Muscle of back (tissue), 11 donors: ENCODE measurements around the gene MRPS18B. TPM values are rescaled to one million over a fixed set of nuclear protein-coding genes. Genes with fewer than 3 reads are reported as not detected.
A peak's percentile ranks its signal among the peaks of the same experiment; 100 is the strongest.
"Not testable (repeated sequence)": the region's sequence is repeated elsewhere in the genome, so short reads cannot be mapped to it uniquely, and the experiment has no call there.

Source experiments
- DNase-seq, 3 donors: peaks; one replicate each; pipeline versions ENCODE4 v3.0.0 to v3.0.0-alpha.2; 2013
- polyA plus RNA-seq, 10 donors: library from polyadenylated mRNA; unstranded; fragments of 120-200 nt; gene quantifications; one replicate each; pipeline ENCODE4 v1.2.1, GENCODE V29; 2013; ENCODE audit not compliant: insufficient read length in 10 of 10

MRPS18B gene
- polyA plus RNA-seq, 10 donors = 44.3 to 60.3 (median 53.2) TPM

DNA sequence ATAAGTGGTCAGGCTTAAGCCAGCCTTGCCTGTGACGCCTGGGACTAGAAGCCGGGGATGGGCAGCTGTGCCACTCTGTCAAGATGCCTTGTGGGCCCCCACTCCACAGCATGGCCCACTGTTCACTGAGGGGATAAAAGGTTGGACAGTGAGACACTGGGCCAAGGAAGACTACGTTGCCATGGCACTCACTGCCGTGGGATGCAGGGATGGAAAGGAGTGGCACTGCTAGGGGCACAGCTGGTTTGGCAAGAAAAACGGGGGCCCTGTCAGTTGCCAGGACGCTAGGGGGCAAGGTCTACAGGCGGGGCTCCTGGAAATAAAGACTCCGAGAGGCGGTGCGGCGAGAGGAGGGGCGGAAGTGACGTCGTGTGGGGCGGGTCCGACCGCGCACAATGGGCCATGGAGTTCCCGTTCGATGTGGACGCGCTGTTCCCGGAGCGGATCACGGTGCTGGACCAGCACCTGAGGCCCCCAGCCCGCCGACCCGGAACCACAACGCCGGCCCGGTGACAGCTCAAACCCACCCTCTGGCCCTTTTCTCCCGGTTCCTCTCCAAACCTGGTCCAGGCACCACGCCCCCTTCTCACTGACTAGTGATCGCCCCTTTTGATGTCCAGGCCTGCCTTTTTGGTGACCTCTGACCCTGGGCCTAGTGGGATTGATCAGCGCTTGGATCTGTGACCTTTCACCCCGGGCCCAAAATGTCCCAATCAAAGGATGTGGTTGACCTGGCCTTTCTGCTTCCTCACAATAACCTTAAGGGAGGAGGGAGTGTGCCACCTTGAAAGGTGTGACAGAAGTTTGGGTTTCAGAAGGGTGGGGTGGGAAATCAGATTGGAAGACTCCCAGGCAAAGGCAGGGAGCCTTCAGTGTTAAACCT lies 9.1 kb downstream of the MRPS18B start, which contains the start of gene ATAT1:
Gene ATAT1, plus strand, starts transcription at position 391 of the 883 bp plus-strand sequence.
- DNase-seq = peak; percentile 78 to 96 (median 91)

DNA sequence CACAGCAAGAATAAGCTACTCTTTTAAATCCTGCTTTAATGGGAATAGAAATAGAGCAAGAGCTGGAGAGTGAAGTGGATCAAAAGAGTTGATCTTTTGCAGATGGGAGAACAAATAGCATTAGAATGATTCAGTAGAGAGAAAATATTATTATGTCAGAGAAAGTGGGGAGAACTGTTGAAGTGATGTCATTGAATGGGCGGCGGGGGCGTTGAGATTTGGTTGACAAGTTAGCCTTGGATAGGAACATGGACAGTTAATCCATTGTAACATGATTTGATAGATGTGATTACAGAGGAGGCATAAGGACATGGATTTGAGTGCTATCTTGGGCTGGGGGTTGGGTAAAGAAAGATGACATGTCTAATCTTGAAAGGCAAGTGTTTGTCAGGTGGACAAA lies 18.2 kb downstream of the MRPS18B start:
- DNase-seq = no peak

DNA sequence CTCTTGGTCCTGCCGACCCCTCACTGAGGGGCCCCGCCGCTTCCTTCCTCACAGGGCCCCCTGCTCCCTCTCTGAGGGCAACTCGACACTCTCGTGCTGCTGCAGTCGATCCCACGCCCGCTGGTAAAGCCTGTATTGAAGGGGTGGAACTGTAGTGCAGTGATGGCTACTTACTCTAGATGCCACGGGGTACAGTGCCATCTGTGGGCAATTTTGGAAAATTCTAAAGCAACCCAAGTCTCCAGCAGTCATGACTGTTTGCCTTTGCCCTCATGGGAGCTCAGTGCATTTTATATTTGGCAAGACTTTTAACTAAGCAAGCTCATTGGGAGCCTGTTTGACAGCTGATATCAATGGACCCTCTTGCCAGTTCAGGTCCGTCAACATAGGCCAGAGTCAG lies 22.8 kb downstream of the MRPS18B start:
- DNase-seq = no peak

DNA sequence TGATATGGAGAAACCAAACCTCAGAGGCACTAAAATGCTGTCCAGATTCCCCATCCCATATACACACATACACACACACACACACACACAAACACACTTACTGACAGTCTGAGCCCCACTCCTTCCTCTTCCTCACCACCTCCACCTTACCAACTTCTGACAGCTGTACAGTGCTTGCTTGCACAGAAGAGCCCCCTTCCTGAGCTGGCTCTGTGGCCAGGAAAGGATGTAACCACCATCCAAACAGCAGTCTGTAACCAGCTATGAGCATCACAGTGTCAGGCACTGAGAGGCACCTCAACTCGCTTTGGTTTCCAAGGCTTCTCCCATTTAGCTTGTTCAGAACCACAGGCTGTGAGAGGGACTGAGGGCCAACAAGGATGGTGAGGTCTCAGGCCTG lies 23.4 kb downstream of the MRPS18B start:
- DNase-seq = no peak

DNA sequence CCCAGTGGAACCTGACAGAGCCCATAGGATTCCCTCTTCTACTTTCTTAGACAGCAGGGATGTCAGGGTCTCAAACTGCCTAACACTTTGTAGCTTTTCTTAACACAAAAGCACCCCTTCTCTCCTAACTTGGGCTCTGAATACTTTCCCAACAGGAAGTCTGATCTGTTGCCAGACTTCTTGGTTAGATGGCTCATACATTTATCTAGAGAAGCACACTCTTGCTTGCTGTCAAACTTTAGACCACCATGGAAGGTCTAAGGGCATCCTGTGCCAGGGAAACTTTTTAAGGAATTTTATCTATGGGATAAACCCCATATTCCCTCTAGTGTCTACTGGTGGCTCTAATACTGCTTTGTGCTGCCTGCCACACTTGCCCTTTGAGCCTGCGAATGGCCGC lies 26.0 kb downstream of the MRPS18B start:
- DNase-seq = no peak

DNA sequence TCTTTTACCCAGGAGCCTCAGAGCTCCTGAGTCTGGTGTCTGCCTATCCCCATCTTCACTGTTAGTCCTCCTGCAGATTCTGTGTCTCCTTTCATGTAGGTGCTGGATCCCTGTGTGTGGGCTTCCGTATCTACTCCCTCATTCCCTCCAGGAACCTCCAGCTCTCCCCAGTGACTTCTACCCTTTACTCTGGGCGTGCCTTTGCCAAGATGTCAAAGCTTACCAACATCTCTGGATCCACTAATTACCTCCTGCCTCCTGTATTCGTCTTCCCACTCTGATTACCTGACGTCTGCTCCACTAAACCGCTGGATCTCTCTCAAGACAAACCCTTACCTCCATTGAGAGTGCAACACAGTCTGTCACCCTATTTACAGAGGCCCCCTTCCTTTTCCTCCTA lies 27.1 kb downstream of the MRPS18B start:
- no peak for DNase-seq

DNA sequence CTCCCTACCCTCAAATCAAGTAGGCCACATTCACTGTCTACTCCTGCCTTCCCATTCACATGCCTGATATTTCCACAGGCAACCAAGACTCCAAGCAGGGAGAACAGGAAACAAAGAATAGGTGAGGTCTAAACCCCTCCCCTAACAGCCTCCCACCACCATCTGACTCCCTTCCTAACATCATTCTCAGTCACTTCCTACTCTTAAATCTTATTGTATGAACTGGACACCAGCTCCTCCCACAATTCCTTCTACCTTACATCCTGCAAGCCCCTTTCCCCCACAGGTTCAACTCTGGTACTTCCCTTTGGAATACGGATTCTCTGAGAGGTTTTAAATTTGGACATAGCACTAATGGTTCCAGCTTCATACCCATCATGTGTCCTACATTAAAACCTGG lies 28.3 kb downstream of the MRPS18B start:
- DNase-seq = no peak

DNA sequence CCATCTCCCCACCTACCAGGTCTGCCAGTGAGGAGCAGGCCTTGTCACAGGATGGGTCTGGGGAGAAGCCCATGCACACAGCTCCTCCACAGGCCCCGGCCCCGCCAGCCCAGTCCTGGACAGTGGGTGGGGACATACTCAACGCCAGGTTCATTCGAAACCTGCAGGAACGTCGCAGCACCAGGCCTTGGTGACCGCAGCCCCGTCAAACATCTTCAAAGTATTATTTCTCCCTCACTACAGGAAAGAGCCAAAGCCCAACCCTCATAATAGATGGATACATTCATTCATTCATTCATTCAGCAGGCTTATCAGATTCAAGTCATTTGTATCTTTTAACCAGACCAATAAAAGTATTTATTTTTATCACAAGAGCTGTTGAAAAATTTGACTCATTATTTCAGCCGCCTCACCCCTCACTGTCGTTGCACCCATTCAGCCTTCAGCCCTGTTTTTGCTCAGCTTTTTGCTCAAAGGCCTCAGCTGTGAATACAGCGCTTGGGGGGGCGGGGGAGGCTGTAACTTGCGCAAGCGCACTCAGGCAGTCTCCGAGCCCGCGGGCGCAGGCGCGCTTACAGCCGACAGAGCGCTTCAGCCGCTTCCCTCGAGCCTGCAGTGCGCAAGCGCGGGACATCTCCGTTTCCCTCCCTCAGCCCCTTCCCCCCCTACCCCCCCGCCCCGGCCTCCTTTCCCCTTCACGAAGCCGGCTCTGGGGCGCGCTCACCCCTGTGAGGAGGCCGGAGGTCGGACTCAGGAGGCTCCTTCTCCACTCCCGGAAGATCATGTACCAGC lies 29.0 kb downstream of the MRPS18B start, which contains the start of gene C6orf136:
Gene C6orf136, plus strand, starts transcription at position 684 of the 792 bp plus-strand sequence. Its CDS starts 99 bp downstream, at position 783.
- peak; percentile 87 to 95 (median 94) for DNase-seq

DNA sequence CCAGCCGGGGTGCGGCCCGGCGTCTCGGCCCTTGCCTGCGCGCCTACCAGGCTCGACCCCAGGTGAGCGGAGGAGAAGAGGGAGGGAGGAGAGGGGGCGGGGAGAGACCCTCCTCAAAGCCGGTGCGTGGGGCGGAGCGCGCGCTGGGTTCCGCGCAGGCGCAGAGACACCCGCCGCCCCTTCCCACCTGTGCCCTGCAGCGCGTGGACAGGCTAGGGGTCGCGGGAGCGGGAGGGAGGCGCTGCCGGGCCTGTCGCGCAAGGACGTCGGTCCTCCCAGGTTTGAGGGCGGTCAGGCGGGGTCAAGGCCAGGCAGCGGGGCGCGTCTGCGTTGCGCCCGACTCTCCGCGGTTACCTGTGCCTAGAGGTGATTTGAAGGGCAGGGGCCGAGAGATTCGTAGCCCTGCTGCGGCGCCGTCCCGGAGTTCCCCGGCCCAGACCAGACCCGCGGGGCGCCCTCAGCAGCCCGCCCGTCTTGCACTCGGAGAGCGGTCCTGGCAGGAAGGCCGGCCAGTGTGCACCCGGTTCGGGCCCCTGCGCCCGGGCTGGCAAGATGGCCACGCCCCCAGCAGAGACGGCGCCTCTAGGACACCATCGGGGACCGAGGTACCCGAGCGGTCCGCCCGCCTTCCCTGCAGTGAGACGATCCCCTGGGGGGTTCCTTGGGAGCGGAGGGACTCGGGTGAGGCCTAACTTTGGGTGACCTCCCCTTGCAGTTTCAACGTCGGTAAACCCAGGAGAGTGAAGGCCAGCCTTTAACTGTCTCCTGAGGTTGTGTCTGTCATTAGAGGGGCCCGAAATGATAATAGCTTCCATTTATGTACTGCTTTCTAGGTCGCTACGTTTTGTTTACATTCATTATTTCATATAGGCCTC lies 29.8 kb downstream of the MRPS18B start:
- peak; percentile 25 to 75 (median 38) for DNase-seq

DNA sequence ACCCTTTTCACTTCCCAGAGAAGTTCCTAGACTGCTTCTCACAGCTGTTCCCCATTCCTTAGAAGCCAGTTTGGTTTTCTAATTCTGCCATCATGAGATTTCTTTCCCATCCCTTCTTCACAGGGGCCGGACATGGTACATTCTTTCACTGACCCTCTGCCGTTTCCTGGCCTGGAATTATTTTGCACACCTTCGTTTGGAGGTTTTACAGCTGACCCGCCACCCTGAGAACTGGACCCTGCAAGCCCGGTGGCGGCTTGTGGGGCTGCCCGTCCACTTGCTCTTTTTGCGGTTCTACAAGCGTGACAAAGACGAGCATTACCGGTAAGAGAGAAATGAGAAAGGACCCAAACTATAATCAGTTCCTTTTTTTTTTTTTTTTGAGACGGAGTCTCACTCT lies 33.5 kb downstream of the MRPS18B start:
- DNase-seq = no peak

DNA sequence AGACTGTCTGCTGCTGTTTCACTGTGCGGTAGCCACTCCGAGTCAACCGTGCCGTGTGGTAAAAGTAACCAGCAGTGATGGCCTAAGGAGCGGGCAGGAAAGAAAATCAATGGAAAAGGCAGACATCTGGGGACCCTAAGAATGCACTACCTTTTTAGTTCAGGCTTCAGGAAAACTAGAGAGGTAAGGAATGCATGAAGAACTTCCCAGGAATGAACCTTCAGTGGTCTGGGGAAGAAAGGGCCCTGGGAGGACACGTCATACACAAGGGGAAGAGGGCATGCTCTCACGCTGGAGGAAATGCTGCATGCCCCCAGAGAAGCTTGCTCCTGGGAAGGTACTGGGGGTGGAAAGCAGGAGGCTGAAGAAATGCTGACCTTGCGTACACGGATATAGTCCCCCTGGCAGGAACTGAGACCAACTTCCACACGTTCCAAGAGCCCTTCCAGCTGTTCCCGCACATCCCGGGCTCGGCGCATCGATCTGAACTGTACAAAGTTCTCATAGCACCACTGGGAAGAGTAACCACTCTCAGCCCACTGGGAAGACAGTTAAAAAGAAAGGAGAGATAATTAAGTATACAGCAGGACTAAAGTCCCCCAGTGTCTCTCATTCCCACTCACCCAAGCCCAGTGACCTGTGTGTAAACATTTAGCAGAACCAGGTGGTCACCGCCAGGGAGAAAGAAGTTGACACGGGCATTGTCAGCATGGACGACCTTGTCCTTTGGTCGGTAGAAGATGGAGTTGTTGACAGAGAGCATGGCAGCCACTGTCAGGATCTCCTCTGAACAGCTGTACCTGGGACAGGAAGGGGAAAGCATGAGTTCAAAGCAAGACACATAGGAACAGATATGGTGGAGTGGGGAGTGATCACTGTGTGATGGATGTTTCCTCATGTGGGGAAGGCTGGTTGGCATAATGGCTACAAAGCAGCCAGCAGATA lies 37.4 kb downstream of the MRPS18B start:
- DNase-seq = no peak

DNA sequence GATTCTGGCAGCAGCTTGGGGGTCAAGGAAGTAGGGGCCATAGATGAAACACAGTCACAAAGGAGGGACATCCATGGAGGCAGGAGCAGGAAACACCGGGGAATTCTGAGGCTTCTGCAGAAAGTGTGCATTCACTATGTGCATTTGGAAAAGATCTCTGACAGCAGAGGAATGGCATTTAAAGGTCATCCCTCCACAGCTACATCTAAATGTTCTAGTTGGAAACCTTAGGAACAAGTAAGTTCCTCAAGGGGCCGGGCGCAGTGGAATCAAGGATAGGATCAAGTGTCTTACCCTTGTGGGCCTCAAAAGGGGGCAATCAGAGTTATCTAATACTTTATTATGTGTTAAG lies 38.1 kb downstream of the MRPS18B start:
- no peak for DNase-seq

DNA sequence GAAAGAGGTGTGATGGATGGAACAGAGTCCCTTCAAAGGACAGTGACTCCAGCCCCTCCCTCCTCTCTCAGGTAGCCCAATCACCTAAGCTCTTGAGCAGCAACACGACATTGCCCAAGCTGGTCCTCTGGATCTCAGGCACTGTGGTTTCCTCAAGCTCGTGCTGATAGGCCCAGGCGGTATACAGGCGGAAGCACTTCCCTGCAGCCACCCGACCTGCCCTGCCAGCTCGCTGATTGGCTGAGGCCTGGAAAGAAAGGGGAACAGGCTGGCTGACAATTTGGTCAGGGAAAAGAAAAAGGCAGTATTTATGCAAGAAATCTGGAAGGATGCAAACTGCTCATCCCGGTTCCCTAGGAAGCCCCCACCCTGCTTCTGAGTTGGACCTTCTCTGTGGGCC lies 38.9 kb downstream of the MRPS18B start:
- no peak for DNase-seq

DNA sequence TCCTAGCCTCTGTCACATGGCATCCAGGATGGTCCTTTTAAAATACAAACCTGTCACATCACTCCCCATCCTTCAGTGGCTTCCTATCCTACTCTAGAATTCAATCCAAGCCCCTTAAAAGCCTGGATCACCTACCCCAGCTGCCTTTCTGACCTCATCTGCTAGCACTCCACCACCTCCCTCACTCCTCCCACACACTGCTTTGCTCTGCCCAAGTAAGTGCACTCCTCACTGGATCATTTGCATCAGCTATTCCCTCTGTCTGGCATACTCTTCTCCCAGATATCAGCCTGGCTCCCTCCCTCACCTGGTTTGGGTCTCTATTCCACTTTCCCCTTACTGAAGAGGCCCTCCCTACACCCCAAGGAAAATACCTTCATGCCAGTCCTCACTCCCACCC lies 39.8 kb downstream of the MRPS18B start:
- DNase-seq = no peak

DNA sequence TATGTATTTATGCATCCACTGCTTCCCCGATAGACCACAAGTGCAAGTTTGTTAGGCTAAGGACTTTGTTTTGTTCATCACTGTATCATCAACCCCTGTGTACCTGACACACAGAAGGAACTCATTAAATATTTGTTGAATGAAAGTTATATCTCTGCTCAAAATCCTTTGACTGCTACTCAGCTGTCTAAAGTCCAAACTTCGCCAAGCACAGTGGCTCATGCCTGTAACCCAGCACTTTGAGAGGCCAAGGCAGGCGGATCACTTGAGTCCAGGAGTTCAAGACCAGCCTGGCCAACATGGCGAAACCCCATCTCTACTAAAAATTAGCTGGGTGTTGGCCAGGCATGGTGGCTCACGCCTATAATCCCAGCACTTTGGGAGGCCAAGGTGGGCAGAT lies 40.3 kb downstream of the MRPS18B start:
- DNase-seq = not testable (repeated sequence)

DNA sequence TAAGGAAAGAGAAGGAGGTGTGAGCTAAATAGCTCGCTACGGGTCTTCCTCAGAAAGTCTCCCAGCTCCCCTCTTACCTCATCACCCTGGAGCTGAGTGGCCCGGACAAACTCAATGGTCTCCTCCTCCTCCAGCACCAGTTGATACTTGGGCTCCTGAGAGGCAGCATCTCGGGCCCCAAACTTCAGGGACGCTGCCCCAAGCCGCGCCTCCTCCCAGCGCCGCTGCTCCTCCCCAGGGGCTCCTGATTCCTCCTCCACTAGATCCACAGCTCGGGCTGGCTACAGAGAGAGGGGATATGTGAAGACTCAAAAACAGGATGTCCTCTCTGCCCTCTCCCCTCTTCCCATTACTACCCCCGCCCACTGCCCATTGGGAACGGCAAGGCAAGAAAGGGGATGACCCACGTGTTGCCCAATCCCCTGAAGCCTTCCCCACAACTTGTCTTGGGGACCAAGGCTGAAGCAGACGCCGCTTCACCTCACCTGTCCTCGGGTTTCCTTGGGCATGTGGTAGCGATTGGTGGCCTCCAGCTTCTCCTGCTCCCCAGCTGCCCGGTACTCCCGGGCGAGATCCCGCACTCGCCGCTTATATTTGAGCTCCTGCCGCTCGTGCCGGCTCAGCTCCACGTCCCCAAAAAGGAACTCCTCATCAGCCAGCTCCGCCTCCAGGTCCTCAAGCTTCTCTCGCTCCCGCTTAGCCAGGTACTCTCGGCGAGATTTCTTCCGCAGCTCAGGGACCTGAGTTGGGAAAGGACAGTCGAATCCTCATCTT lies 47.5 kb downstream of the MRPS18B start:
- no peak for DNase-seq

DNA sequence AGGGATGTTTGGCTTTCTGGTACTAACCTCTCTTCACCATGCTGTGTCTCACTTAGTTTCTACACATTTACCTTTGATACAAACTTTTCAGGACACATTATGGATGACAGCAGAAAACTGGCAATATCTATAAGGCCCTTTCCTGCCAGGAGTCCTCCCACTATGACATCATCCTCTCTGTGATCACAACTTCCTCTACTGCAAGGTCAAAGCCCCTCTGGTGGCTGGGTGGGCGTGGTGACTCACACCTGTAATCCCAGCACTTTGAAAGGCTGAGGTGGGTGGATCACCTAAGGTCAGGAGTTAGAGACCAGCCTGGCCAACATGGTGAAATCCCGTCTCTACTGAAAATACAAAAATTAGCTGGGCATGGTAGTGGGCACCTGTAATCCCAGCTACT lies 48.7 kb downstream of the MRPS18B start:
- not testable (repeated sequence) for DNase-seq

DNA sequence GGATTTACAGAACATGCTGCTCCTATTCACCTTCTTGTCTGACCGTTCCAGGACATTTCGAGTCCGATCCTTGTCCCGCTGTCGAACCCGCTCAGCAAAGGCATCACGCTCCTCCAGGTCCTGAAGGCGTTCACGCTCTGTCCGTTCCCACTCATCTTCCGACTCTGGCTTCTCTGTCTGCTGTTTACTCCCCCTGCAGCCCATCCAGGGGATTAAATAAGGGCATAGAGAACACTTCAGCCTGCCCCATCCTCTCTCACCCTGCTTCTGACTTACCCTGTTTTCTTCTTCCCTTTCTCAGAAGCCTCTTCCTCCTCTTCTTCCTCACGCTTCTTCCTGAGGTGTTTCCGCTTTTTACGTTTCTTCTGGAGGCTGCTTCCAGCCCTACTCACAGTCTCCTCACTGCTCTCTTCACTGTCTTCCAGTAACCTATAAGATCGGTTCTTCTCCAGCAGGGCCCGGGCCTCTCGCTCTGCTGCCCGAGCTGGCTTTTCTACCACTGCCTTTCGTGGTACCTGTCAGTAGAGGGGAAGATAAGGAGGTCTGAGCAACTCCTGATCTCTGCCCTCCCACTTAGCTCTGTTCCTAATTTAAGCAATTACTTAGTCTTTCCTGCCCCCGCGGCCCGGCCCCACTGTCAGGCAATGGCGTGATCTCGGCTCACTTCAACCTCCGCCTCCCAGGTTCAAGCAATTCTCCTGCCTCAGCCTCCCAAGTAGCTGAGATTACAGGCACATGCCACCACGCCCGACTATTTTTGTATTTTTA lies 53.3 kb downstream of the MRPS18B start:
- DNase-seq = no peak
